Measurements from ENCODE around the gene PDLIM1. TPM values are rescaled to one million over a fixed set of nuclear protein-coding genes. Genes with fewer than 3 reads are reported as not detected.

The PDLIM1 gene
- total and polyA plus RNA-seq, 9 donors, result 13.9 to 138 (median 35.3) TPM

- no peaks in the 10 kb centered on the region for H3K4me1 ChIP-seq (ENCODE audit: insufficient read depth)
- H3K27me3 ChIP-seq, result no peaks in the 10 kb centered on the region
- intact Hi-C loops (cut with DNase I), result no loop called here
- no peak overlapping the region for H3K27ac ChIP-seq
- H3K9me3 ChIP-seq, result no peaks in the 10 kb centered on the region
- no peaks in the 10 kb centered on the region for H3K36me3 ChIP-seq
- no peak for TF ChIP-seq CTCF (IDR thresholded peaks at IDR 0.05)
- TF ChIP-seq EP300 (IDR thresholded peaks at IDR 0.05), result no peak
- TF ChIP-seq POLR2A (IDR thresholded peaks at IDR 0.05), result no peak
- 82 to 91% (median 88%) methylated on average over 3 of the region's 3 CpGs for WGBS, 3 donors
- no peak for DNase-seq
- no peak overlapping the region for H3K4me3 ChIP-seq
These were observed 8.7 kb downstream of the PDLIM1 start for GRCh38 chr10:95282107-95282506.

- H3K4me3 ChIP-seq, result no peak overlapping the region
- DNase-seq, result no peak
- H3K9me3 ChIP-seq, result no peaks in the 10 kb centered on the region
- 92 to 99% (median 97%) methylated on average over 2 of the region's 2 CpGs for WGBS, 3 donors
- H3K27me3 ChIP-seq, result no peaks in the 10 kb centered on the region
- TF ChIP-seq POLR2A (IDR thresholded peaks at IDR 0.05), result no peak
- TF ChIP-seq EP300 (IDR thresholded peaks at IDR 0.05), result no peak
- no peak for TF ChIP-seq CTCF (IDR thresholded peaks at IDR 0.05)
- no peak overlapping the region for H3K27ac ChIP-seq
- no peaks in the 10 kb centered on the region for H3K36me3 ChIP-seq
- intact Hi-C loops (cut with DNase I), result no loop called here
- no peaks in the 10 kb centered on the region for H3K4me1 ChIP-seq (ENCODE audit: insufficient read depth)
These were observed 9.6 kb downstream of the PDLIM1 start for GRCh38 chr10:95281206-95281605.

GRCh38 chr10:95280637-95281036 is 10.2 kb downstream of the PDLIM1 start:
- no peak for TF ChIP-seq CTCF (IDR thresholded peaks at IDR 0.05)
- no peak for TF ChIP-seq EP300 (IDR thresholded peaks at IDR 0.05)
- no peak for TF ChIP-seq POLR2A (IDR thresholded peaks at IDR 0.05)
- H3K4me1 ChIP-seq (ENCODE audit: insufficient read depth), result no peaks in the 10 kb centered on the region
- DNase-seq, result no peak

GRCh38 chr10:95279042-95279820 is 11.6 kb downstream of the PDLIM1 start:
- Histone ChIP-seq H3K4me1 (ENCODE audit: insufficient read depth) (no peaks in the 10 kb centered on the region), H3K27me3 (no peaks in the 10 kb centered on the region), H3K36me3 (no peaks in the 10 kb centered on the region), H3K4me3 (no peak overlapping the region), H3K27ac (no peak overlapping the region), H3K9me3 (no peaks in the 10 kb centered on the region)
- DNase-seq, result no peak
- WGBS, 3 donors, result 70 to 79% (median 75%) methylated on average over 4 of the region's 4 CpGs
- intact Hi-C loops (cut with DNase I), result no loop called here
- TF ChIP-seq CTCF (IDR thresholded peaks at IDR 0.05), result no peak
- TF ChIP-seq EP300 (IDR thresholded peaks at IDR 0.05), result no peak
- no peak for TF ChIP-seq POLR2A (IDR thresholded peaks at IDR 0.05)

More at GRCh38 chr10:95280637-95281036, 10.2 kb downstream of the PDLIM1 start:
- intact Hi-C loops (cut with DNase I), result no loop called here
- H3K27me3 ChIP-seq, result no peaks in the 10 kb centered on the region
- no peaks in the 10 kb centered on the region for H3K9me3 ChIP-seq
- no peaks in the 10 kb centered on the region for H3K36me3 ChIP-seq
- 47 to 55% (median 49%) methylated on average over 2 of the region's 2 CpGs for WGBS, 3 donors
- H3K27ac ChIP-seq, result no peak overlapping the region
- H3K4me3 ChIP-seq, result no peak overlapping the region

Measured in ovary (tissue), 9 donors.